SK-N-DZ (cell line): ENCODE results near the gene BCL2L11.

Experiments
- DNase-seq: peaks from one replicate; pipeline ENCODE4 v3.0.0-alpha.2; 2015; ENCODE audit warnings: low spot score

The BCL2L11 gene

DNA sequence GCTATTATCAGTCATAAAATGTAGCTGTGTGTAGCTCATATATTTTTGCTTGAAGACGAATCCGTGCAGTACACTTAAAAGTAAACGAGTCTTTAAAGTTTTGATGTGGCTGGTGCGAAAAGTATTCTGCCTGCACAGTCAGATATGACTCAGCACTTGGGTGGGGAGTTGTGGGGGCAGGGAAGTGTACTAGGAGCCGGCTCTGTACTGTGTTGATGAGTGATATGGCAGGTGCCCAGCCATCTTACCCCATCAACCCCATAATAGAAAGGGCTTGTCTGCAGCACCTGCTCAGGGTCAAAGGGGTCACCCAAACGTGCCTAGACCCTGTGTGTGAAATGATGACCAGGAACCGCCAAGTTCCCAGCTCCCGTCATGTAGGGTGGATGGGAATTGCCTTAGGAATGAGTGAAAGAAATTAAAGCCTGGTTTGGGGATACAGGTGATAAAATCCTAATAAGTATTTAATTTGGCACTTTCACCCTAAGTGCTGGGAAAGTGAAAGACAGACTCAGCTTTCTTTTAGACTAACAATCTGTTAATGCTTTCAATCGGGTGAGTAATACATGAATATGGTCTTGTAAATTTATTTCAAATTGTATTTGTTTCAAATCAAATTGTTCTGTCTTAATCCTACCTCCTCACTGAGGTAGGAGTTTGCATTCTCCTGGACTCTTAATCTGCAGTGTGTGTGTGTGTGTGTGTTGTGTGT lies 48.0 kb downstream of the BCL2L11 start:
- peak; percentile 12 for DNase-seq

DNA sequence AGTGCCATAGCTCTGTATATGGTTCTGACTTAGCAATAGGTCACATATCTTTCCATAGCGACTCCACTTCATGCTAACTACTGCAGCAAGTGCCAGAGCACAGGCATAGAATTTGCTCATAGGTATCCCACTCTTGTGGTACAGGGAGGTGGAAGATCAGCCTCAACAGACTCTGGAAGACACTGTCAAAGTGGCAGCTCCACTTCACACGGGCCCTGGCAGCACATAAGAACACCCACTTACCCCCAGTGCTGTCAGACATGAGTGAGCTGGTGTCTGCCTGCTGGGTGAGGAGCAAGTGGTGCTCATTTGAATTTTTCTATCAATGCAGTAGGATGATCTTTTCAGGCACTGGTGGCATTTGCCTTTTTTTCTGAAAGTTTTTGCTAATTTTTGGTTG lies 48.6 kb downstream of the BCL2L11 start:
- no peak for DNase-seq

DNA sequence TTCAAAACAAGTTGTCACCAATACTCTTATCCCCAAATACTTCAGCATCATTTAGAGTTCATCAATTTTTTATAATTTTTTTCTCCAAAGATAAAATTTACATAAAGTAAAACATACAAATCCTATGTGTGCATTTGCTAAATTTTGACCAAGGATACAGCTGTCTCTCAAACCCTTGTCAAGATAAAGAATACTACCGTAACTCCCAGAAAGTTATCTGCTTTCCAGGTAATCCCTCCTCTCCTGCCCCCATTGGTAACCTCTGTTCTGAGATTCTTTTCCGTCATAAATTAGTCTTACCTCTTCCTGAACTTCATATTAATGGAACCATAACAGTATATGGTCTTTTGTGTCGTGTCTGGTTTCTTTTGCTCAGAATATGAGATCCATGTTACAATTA lies 49.2 kb downstream of the BCL2L11 start:
- DNase-seq, result no peak

DNA sequence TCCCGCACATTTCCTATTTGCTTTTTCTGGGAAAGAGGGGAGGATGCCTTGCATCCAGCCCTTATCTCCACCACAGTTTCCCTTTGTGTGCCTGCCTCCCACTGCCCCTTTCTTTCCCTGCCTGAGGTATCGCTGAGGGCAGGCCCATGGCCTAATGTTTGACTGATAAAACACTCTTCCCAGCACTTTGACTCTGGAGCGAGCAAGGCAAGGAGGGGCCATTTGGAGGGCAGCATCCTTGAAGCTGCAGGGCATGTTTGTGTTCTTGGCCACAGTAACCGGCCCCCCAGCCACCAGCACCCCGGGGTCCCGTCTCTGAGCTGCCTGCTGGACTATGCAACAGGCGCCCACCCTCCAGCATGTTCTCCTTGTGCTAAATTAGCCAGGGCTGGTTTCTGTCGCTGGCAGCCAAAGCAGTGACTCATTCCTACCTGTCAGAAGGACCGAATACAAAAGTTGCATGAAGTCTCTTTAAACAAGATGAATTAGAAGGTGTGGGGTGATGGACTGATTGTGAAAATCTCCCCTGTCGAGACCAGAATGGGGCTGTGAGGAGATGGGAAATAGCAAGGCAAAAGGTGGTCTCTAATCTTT lies 50.7 kb downstream of the BCL2L11 start:
- no peak for DNase-seq

DNA sequence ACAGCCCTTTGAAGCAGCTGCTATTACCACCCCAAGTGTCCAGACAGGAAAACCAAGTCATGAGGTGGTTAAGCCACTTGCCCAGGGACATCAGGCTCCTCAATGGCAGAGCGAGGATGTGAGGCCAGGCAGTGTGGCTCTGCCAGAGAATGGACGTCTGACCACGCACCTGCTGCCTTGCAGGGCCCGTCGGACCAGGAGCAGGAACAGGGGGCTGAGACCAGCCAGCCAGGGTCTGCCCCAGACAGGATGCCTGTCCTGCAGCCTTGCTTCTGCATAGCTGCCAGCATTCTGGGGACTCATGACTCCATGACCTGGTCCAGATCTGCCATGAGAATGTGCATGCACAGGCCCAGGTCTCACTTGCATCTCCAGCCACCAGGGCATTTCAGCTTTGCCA lies 52.0 kb downstream of the BCL2L11 start:
- no peak for DNase-seq

DNA sequence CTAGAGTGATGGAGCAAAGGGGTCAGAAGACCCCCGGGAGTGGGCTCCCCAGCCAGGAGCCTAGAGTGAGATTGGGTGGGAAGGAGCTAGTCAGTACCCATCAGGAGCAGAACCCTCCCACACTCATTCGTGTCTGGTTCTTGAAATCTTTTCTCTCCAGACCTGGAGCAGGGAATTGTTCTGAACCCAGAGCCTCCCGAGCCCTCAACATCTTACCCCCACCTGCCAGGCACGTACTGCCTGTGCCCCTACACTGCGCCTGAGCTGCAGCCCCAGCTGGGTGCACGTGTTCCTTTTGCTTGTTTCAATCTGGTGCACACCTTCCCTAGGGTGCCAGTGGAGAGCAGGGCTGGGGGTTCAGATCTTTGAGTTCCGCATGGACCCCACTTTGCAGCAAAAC lies 52.6 kb downstream of the BCL2L11 start:
- no peak for DNase-seq

DNA sequence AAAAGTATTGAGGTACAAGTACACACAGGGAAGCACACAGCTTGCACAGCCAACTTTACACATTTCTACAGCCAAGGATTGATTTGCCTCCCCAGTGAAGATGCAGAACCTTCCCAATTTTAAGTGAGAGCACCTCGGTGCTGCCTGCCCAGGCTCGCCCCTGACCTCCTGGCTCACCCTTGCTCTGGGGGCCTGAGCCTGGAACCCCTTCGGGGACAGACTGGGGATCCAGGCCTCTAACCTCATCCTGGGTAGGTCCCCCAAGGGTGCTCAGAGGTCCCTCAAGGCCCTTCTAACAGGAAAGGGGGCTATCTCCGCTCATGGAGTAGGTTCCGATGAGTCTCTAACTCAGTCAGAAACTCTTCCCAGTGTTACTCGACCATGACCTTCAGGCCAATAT lies 53.1 kb downstream of the BCL2L11 start:
- no peak for DNase-seq

DNA sequence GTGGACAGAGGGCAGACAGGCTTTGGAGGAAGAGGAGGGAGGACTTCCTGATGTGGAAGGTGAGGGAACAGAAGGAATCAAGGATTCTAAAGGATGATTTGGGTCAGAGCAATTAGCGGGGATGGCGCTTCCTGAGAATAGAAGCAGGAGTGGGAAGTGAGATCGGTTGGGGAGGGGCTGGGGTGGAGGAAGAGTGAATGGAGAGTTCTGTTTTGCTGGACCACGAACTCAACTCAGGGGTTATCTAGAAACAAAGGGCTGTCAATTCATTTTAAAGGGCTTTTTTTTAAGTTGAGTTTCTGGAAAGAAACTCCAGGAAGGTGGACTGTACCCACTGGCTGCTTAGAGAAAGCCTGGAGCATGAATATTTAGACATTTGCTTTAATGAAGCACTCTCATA lies 54.9 kb downstream of the BCL2L11 start:
- DNase-seq, result no peak

DNA sequence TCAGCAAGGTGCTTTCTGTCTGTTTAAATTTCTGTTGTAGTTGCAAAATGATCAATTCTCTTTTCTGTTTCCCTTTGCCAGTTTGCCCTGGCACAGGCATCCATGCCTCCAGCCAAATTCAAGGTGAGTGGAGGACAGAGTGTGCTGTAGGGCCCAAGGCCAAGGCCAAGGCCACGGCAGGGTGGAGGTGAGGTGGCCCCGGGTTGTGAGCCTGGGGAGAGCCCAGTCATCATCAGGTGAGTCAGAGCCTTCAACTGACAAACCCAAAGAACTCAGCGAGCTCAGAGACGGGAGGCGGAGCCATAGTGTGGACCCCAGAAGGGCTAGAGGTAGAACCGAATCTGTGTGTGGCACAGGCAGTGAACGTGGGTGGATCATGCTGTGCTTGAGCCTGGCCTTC lies 55.7 kb downstream of the BCL2L11 start:
- DNase-seq, result no peak

DNA sequence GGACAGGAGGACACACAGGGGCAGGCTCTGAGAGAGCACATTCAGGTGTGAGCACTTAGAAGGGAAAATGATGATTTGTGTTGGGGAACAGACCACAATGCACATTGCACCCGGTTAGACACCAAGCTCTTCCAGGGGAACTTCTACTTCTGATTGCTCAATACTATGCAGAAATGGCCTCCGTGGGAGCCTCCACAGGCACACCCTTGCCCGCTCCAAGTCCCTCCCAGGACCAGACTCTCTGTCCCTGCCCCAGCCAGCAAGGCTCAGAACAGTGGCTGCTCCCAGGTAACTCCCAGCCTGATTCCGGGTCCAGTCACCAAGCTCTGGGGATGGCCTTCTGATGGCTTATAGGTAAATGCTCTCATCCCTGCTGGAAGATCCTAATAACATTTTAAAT lies 56.2 kb downstream of the BCL2L11 start:
- no peak for DNase-seq

DNA sequence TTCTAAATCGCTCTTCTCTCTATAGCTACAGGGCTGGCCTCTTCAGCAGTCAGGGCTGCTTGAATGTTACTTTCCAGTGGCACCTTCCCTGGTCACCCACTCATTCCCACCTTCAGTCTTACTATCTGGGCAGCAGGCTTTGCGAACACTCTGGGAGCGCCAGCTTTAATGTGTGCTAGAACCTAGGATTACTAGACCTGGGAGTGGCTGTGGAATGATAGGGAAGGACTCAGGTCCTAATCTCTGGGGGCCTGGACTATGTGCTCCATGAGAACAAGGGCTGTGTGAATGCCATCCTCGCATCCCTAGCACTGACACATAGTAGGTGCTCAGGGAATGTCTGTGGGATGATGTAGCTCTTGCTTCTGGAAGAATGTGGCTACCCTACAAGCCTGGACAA lies 57.6 kb downstream of the BCL2L11 start:
- DNase-seq, result no peak

DNA sequence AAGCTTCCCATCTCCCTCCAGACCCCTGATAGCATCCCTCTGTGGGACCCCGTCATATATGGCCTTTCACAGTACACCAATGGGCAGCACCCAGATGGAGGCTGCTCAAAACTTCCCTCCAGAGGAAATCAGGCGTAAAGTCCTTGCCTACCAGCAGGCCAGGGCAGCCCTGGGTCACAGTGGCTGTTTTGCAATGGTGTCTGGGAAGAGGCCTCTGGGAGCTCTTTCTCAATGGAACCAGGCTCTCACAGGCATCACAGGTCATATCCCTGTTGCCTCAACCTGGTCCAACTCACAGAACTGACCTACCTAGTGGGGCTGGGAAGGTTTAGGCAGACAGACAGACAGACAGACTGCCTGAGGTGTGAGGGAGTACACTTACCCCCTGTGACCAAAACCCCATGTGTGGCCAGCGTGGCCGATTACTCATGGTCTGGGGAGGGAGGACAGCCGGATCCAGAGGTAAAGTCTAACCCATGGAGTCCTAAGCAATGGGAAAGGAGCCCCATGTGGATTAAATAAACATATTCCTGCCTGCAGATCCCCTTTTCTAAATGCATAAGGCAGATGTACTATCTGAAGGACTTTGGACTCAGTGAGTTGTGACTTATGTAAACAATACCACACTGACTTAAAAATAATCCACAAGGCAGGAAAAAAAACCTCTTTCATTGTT lies 58.2 kb downstream of the BCL2L11 start:
- DNase-seq, result no peak

DNA sequence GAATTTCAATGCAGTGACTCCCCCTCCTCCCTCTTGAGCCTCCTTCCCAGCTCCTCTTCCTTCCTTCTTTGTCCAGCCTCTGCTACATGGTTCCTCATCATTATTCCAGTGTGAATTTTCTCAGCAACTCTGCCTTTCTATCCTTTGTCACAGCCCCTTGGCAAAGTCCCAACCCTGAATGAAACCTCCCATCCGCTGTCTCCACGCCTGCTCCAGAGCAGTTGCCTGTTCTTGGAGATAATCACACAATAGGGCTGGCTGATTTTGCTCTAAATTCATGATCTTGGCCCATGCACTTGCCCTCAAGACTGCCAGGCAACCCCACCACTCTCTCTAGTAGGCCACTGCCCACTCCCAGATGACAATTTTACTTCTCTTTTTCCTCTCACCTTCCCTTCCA lies 61.4 kb downstream of the BCL2L11 start:
- DNase-seq, result no peak

DNA sequence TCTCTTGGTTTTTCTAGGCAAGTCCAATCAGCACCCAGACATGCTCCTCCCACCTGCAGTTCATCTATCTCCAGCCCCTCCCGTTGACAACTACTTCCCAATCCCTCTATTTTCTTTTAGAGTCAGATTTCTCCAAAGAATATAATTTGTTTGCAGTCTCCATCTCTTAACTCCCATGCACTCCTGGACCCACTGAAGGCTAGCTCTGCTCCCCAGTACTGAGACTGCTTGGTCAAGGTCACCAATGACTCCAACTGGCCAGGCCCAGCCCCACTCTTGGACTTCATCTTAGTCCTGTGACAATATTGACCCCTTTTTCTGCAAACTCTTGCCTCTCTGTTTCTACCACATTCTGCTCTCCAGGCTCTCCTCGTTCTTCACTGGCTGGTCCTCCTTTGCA lies 62.0 kb downstream of the BCL2L11 start:
- no peak for DNase-seq

DNA sequence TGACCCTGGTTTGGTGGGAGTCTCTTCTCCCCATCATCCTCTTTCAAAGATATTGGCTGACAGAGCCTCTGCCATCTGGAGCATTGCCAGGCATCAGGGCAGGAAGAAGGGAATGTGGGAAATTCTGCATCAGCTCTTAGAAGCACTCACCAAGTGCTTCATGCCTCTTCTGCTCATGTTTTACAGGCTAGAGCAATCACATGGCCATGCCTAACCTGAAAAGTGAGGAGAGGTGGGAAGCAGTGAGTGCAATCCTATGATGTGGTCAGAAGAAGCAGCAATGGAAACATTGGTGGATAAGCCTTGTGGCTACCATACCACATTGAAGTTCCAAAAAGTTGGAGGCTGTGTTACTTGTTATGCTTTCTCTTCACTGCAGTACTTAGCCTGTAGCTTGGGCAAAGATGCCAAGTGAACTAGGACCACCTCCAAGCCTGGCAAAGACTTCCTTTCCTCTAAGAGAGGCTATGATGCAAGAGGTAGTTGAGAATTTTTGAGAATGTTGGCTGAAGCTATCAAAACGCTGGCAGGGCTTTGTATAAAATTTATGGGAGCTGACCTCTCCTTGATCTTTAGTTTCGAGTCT lies 64.1 kb downstream of the BCL2L11 start:
- DNase-seq, result no peak

DNA sequence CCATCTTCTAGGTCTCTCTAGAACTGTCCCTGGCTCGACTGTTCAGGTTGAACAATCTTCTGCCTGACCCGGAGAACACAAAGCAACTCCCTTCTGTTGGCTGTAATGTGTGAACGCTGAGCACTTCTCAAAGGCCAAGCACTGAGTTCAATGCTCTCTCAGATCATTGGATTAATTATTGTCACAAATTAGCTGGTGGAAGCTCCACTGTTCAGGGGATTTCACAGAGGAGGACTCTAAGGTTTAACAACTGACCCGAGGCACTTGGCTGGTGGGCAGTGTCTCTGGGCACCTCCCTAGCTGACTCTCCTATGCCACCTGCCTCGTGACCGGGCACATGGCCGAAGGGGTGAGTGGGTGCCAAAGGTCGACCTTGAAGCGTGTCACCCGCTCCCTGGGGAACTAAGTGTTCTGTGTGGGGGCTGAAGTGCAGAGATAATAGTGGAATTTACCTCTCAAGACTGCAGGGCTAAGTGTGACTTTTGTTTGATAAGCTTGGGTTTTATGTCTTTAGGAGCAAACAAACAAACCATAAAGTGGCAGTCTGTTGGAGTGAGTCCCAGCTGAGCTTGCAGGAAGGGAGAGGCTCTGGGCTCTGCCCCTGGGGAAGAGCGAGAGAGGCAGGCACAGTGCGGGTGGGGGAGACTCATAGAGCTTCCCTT lies 64.8 kb downstream of the BCL2L11 start:
- DNase-seq, result no peak

DNA sequence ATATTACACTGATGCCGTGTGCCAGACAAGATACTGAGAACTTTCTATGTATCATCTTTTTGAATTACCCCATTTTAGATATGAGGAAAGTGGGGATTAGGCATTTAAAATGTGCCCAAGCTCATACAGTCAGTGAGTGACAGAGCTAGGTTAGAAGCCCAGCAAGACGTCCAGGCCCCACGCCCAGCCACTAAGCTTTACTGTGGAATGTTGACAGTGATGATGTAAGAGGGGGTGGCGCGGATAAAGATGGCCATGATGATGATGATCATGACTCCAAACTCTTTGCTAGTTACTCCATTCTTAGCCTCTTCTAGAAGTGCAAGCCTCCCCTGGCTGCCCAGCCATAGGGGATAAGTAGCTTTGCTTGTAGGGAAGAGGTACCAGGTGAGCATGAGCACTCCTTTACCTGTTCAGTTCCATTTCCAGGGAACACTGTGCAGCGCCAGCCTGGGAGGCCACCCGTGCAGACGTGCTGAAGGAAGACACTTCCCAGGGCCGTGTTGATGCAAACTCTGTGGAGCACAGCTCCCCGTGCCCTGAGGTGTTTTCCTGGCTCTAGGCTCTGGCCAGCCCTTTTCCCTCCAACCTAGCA lies 65.5 kb downstream of the BCL2L11 start:
- no peak for DNase-seq

DNA sequence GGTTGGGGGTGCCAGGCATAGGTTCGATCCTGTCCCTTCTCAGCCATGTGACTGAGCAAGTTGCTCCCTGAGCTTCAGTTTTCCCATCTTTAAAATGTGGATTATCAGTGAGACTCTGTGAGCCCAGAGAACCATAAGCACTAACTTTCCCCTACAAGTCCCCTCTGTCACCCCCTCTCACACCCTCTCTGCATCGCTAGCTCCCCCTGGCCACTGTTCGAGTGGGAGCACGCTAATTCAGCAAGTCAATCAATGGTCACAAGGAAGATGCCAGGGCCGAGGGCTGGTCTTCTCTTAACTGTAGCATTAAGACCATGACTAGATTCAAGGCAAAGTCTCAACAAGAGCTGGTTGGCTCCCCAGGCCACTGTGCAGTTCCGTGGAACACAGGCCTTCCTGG lies 66.2 kb downstream of the BCL2L11 start:
- DNase-seq, result no peak

DNA sequence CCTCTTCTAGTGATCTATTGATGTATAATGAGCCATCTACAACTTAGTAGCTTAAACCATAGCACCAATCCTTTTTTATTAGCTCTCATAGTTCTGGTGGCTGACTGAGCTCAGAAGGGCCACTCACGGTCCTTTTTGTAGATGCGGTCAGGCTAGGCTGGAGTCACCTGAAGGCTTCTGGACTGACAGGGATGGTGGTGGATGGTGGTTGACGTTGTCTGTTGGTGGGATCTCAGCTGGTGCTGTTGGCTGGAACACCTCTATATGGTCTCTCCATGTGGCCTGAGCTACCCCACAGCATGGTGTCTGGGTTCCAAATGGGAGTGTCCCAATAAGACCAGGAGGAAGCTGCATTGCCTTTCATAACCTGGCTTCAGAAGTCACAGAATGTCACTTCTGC lies 68.0 kb downstream of the BCL2L11 start:
- DNase-seq, result no peak

DNA sequence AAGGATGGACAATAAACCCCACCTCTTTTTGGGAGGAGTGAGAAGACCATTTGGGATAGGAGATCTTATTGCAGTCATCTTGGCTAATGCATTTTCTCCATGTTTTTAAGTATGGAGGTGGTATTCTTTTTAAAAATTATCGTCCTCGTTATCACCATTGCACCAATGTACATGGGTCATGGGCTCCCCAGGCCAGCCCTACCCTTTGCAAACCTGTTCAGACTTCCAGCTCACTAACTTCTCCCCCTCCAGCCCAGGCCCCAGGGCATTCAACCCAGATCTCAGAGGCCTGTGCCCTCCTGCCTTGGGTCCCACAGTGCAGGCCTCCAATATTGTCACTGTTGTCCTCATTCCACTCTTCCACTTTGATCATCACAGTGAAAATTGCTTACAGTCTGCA lies 68.4 kb downstream of the BCL2L11 start:
- DNase-seq, result no peak

DNA sequence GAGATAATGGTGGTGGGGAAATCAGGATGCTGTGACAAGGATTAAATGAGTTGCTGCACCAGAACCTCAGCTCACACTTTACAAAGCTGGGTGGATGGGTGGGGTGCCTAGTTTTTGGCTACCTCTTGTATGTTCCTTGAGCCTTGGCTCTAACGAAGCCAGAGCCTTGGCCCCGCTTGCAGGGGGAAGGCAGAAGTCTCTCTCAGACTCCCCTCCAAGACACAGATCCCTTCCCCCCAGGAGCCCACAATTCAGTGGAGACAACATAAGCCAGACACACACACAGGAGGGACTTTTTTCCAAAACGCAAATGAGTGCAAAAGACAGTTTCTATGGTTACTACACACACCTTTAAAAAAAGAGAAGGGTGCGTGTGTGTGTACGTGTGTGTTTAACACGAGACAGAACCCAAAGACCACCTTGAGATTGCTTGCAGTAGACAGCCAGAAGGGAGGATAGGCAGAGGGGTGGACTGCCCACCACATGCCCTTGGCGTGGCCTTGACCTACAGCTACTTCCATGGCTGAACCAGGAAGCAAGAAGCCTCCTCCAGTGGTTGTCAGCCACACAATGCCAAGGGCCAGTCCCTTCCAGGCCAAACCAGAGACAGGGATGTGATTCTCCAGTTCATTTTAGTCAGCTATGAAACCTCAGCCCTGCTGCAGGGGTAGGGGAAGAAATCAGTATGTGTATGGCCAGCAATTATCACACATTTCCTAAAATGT lies 70.3 kb downstream of the BCL2L11 start:
- no peak for DNase-seq
